Glomerular visceral epithelial cell (primary cell): ENCODE data around the gene SLC47A2.

Experiments used
- DNase-seq: peaks from one replicate; pipeline ENCODE4 v3.0.0-alpha.2; 2016; ENCODE audit errors: extremely low spot score

The SLC47A2 gene

DNA sequence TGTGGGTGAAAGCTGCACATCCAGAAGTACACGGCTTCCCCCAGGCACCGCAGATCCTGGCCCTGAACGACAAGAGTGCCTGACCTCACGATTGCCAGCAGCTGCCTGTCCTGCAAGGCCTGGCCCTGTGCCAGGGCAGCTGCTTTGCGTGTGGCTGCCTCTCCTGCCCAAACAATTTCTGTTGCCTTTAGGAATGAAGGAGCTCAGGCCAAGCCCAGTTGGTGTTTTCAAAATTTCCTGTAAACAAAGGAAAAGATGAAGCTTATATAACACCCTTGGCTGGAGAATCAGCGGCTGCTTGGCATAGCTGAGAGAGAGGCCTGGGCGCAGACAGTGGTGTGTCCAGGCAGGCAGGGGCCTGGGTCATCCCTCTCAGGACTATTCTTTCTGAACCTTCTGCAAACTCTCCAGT lies 11.7 kb upstream of the SLC47A2 start:
- DNase-seq = peak; percentile 70

DNA sequence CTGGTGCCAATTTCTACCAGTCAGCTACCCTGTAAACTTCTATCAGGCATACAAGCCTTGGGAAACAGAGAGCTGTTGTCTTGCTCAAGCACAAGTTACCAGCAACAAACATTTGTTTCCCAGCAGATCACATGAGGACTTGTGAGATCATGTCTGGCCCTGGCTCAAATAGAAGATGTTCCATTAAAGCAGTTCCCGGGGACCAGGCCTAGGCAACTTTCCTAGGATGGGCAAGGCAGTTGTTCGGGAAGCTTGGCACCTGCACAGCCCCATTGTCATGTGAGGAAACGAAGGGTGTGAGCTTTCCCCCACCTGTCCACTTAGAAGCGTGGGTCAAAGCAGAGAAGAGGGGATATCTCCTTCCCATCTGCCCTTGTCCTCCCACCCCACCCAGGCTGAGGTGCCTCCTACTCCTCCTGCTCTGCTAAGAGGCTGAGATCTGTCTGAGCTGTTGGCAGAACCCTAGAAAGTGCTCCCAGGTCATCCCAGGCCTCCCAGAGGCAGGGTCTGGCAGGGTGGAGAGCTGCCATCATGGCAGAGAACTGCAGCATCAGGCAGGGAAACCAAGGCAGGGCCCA lies 11.2 kb upstream of the SLC47A2 start:
- DNase-seq = no peak

DNA sequence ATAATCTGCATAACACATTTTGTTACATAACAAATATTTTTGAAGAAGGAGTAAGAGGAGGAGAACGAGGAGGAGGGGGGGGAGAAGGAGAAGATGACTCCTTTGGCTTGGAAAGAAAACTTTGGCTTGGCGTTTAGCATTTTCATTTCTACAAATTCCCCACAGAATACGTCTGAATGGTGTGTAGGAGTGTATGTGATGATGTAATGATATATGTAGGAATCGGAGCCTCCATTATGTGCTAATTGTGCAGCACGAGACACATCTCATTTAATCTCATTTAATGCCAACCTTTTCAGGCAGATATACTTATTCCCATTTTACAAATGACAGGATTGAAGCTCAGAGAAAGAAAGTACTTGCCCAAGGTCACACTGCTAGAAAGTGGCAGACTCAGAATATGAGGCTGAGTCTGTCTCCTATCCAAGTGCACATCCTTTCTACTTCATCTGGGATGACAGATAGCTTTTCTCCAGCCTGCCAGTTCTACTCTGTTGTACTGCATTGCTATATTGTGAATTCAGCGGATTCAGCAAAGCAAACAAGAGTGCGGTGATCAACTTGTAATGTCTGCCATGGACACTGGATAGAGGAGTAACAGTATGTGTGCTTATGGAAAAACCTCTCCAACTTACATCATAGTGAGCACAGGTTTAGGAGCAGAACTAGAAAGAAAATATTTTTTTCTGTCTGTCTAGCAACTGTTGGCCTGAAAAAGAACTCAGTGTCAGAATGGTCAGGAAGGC lies 10.4 kb upstream of the SLC47A2 start:
- DNase-seq = no peak

DNA sequence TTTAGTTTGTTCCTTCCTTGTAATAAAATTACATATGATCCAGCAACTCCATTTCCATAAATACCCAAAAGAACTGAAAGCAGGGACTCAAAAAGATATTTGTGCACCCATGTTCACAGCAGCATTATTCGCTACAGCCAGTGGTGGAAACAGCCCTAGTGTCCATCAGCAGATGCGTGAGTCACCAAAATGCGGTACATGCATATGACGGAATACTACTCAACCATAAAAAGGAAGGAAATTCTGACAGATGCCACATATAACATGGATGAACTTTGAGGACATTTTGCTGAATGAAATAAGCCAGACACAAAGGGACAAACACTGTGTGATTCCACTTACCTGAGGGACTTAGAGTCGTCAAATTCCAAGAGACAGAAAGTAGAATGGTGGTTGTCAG lies 9.1 kb upstream of the SLC47A2 start:
- no peak for DNase-seq

DNA sequence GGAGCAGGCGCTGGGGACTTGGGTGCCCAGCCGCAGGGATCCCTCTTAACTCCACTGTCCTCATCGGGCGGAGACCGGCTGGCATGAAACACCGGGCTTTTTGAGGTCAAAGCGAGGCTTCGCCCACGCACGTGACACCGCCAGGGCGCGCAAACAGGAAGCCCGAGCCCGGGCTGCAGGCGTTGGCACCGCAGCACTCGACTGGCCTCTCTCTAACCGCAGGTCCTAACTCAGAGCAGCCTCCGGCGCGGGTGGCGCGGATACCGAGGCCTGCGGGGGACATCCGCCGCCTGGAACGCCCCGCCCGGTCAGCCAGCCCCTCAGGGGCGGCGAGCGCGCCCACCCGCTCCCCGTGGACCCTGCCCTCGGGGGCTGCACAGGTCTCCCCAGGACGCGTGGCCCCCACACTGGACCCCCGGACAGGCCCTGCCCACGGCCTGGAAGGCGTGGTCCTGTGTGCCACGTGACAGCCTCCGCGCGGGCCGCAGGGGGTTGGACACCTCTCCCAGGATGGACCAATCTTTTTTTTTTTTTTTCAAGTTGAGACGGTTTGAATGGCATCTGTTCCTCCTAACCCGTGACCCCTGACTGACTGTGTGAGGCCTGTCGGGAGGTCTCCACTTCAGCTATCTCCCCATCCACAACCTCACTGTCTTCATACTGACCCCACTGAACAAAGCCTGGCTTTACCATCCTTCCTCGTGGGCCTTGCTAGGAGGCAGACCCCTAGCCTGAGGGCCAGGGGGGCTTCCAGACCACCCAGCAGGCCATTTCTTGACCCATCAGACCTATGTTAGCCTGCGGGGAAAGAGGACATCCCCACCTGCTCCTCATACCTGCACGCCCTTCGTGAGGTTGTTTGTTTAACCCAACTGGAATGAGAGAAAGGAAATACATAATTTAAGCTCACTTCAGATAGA lies 8.4 kb upstream of the SLC47A2 start:
- no peak for DNase-seq

DNA sequence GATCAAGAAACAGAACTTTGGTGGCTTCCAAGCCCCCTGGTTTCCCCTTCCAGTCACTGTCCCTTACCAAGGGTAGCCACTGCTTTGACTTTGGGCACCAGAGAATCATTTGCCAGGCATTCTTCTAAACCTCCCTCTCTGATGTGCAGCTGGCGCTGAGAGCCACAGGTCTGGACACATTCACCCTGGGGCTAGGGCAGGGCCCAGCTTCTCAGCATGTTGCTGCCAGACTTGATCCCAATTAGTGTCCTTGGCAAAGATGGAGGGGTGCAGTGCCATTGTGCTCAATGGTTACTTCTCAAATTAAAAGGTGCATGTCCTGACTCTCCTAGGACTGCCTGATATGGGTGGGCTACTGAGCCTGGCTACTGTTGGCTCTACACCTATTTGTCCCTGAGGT lies 7.6 kb upstream of the SLC47A2 start:
- DNase-seq = no peak

DNA sequence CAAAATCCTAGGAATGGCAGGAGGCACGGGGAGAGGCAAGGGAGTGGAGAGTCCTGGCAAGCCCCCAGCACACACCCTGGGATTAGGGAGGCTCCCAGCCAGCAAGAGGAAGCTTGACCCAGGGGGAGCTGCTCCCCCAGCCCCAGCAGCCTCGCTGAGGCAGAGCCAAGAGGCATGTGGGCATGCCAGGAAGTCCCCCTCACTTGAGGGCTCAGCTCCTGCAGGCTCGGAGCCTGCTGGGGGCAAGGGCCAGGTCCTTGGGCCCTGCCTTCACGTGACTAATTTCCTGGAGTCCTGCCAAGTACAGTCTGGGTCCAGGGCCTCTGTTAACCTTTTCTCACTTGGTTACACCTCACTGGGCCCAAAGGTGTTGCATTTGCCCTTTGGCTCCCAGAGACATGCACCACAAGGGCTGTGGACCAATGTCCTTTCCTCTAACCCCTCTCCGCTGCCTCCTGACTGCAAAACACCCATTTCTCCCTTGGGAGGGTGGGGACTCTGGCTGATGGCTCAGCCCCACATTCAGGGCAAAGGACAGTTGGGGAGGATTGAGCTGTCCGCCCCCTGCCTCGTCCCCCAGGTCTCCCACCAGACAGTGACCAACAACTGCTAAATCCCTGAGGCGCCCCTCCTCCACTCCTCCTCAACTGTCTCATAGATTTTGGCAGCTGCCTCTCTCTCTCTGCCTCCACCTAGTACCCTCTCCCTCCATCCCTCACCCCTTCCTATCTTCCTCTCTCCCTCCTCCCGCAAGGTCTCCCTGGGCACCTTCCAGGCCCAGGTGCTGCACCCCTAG lies 4.4 kb upstream of the SLC47A2 start:
- peak; percentile 78 for DNase-seq

DNA sequence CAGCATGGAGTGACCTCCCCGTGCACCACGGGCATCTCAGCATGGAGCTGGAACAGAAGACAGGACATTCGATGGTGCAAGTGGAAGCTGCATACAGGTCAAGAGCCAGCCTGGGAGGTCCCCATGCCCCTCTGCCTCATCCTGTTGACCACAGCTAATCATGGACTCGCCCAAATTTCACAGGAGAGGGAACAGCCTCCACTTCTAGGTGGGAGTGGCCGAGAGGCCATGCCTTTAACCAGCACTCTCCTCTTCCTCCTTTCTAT lies 3.8 kb upstream of the SLC47A2 start:
- DNase-seq = no peak

DNA sequence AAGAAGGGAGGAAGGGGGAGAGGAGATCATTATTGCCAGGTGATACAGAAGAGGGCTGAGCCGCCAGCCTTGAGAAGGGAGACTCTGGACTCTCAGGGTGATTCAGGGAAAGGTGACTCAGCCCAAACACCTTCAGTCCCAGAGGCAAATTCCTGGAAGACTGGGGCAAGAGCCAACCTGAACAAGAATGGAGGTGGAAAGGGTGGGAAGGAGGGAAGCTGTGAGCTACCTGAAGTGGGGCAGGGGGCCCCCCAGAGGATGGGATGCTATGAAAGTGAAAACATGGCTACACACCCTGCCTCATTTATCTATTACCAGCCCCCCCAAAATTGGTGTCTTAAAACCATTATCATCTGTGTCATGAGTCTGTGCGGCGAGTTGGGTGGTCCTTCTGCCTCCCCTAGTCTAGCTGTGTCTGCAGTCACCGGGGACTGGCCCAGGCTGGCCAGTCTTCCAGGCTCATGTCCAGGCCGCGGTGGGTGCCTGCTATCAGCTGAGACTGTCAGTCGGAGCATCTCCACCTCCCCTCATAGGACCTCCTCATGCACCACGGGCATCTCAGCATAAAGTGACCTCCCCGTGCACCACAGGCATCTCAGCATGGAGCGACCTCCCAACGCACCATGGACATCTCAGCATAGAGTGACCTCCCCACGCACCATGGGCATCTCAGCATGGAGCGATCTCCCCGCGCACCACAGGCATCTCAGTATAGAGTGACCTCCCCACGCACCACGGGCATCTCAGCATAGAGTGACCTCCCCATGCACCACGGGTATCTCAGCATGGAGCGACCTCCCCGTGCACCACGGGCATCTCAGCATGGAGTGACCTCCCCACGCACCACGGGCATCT lies 3.2 kb upstream of the SLC47A2 start:
- peak; percentile 36 for DNase-seq

DNA sequence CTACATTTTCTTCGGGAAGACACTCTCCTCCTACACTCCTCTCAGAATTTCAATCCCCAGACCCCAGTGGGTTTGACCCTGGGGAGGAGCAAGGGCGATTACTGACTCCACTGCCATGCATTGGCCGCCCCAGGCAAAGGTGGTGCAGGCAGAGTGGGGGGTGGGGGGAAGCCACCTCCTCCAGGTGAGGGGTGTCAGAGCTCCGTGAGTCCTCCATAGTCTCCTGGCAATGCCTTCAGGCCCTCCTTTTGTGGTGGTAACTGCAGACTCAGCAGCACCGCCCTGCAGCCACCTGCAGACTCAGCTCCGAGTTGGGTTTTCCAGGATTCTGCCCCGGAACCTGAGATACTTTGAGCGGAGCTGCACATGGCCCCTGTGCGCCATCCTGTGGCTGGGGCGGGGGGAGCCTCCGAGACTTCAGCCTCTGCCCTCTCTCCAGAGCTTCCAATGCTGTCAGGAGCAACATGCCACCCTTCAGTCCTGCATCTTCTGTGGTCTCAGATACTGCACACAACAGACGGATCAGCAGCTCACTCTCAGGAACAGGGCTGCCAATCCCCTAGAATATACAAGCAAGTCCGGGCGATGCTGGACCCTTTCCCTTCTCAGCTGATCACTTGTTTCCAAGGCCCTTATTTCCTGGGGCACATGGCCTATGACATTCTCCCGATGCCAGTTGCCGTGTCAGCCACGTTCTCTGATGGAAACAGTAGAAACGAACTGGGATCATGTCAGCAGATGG lies 2.4 kb upstream of the SLC47A2 start:
- DNase-seq = peak; percentile 47

DNA sequence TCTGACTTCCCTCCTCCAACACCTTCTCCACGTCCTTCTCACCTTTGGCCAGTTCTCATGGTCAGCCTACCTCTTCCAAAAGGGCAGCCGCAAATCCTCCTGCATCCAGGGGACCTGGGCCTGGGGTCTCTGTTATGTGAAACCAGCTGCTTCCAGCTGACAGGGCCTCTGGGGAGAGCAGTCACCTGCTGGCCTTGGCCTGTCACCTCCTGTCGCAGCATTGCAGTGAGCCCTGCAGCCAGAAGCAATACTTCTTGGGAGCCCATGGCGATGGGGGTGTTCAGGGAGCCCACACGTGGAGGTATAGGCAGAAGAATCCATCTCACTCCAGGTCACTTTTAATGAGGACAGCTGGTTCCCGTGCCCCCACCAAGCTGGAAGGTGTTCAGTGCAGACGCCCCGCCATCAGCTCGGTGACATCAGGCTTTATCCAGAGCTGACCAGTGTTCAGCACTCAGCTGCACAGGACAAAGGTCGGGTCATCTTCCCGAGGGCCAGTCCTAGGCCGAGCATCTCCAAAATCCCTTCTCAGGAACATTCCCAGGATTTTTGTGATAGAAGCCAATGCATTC lies 1.7 kb upstream of the SLC47A2 start:
- no peak for DNase-seq

DNA sequence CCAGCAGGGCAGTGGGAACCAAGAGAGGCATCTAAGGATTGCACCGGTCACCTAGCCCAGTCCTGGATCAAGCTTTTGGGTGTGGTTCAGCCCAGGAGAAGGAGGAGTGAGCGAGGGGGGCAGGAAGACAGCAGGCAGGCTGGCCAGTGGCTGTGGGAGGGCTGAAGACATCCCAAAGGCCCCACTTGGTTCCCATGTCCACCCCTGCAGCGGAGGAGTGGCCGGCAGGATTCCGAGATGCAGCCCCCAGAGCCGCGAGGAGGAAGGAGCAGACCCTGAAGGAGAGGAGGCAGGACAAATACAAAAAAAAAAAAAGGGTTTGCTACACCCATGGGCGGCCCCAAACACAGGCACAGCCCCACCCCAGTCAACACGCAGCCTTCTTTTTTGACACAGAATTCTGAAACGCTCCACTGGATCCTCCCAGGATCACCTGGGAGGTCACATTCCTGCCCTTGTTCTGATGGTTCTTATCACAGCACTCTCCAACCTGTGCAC lies 1.1 kb upstream of the SLC47A2 start:
- DNase-seq = no peak

DNA sequence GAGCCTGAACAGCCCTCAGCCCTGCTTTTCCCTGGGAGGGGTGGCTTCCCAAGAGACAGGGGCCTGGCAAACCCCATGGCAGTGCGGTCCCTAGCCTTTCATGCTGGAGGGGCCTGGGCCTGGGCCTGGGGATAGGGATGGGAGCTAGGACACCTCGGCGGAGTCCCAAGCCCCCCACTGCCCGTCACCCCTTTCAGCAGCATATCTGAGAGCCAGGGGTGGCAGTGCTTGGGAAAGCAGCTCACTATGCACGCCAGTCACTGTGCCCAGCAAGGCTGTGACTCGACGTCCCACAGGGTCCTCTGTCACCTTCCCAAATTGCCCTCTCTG lies 612 bp upstream of the SLC47A2 start:
- DNase-seq = no peak

DNA sequence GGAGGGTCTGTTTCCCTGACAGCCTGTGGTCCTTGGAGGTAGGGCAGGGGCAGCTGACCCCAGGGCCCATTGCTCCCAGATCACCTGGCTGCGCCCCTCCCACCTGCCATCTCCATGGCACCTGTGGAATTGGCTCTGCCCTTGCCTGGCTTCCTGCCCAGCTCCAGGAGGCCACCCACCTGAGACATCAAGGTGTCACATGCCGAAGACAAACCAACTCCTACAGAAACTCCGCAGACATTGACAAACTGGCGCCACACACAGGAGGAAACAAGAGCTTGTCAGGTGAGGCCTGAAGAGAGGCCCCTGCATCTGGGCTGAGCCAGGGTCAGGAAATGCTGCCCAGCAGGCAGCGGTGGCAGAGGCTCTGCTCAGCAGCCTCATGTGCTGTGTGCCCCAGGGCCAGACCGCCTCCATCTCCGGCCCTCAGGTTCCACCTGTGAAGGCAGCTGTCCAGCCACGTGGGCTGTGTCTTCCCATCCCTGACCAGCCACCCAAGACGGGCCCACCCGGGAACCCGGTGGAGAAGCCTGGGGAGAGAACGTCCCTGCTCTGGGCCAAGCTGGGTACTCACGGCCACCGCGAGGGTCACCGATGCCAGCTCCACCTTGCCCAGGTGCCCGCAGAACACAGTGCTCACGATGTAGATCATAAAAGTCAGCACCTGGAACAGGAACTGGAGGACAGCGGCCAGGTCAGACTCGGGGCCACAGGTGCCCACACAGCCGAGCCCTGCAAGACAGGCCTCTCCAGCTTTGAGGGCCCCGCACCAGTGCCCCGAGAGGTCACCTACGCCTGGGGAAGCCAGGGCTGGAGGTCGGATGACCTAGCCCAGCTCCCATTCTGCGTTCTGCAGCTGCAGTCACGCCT lies 1.6 kb downstream of the SLC47A2 start:
- DNase-seq = no peak

DNA sequence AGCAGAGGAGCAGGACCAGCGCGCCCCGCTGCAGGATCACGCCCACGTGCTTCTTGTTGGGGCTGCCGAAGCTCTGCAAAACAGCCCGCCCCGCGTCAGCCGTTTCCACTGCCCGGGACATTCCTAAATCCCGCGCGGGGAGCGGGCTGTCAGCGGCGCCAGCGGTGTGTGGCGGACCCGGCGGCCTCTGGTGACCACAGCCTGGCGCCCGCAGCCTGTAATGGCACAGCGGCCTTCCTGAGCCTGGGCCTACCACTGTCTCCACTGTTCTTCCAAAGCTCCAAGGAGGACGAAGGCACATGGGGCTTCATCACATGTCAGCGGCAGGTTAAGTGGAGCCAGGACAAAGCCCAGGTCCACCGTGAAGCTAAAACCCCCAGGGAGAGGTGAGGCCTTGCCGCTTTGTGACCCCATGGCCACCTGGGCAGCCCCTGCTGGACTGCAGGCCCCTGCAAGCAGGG lies 2.5 kb downstream of the SLC47A2 start:
- DNase-seq = no peak

DNA sequence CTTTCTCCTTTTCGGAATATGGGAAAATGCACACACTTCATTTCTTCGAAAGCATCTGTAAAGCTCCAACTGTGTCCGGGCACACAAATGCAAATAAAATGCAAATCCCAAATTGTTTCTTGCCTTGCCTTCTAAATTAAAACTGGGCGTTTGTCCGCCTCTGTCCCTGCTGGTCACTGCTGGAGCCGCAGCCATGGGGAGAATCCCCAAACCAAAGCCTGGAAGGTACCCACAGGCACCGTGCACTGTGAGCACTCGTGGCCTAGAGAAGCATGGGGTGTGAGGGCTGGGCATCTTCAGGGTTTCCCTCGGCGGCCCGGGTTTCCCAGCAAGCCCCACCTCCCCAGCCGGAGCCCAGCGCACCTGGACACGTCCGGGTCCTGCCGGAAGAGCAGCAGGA lies 2.9 kb downstream of the SLC47A2 start:
- DNase-seq = no peak

DNA sequence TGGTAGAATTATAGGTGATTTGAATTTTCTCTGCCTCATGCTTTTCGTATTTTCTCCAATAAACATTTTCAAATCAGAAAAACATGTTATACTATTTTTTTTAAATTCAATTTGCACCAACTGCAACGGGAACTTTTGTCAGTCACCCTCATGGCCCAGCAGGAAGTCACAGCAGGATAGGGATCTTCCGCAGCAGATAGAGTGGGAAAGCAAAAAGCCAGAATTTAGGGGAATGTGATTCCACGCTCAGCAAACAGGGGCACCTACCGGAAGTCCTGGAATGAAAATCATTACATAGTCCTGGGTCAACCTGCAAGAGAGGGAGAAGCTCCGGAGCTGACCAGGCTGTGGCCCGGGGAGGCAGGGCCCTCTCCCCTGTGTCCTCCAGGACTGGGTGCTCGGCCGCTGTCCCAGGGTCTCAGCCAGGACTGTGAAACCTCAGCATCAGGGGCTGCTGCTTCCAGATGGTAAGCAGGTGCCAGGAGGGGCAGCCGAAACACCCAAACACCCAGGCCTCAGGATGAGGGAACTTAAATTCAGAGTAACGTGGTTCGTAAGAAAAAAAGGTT lies 3.9 kb downstream of the SLC47A2 start:
- no peak for DNase-seq

DNA sequence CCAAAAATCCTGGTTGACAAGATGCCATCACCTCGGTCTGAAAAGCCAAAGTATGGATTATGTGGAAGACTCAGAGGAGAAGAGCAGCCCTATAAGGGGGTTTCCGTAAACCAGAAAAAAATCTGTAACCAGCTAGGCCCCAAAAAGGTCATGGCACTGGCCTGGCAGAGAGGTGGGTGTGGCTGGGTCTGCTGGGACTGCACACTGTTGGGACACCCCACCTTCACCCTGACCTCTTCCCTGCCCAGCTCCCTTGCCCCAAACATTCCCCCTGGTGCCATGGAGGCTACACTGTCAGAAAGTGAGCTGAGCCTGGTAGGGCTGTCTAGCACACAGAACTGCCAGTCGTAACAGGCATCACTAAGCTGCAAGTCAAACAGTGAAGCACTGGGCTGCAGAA lies 6.5 kb downstream of the SLC47A2 start:
- no peak for DNase-seq
